ENCODE data around the gene TIRAP.
A peak's percentile ranks its signal among the peaks of the same experiment; 100 is the strongest.

TIRAP gene

GRCh38 chr11:126311401-126312291 is 28.8 kb downstream of the TIRAP start:
- no peak for TF ChIP-seq CTCF (IDR thresholded peaks at IDR 0.05)
- Mint-ChIP-seq H3K36me3 (ENCODE audit: low read depth) (peaks cover 54% of the 10 kb centered on the region), H3K4me3 (no peak overlapping the region), H3K4me1 (peaks cover 41% of the 10 kb centered on the region), H3K27ac (no peak overlapping the region), H3K9me3 (peaks cover 16% of the 10 kb centered on the region), H3K27me3 (ENCODE audit: low read depth, poor library complexity) (peaks cover 4% of the 10 kb centered on the region)
- no peak for DNase-seq

- no peak for DNase-seq
- Mint-ChIP-seq H3K4me1 (peaks cover 46% of the 10 kb centered on the region), H3K27ac (no peak overlapping the region), H3K9me3 (peaks cover 20% of the 10 kb centered on the region), H3K36me3 (ENCODE audit: low read depth) (peaks cover 58% of the 10 kb centered on the region), H3K4me3 (no peak overlapping the region), H3K27me3 (ENCODE audit: low read depth, poor library complexity) (peaks cover 4% of the 10 kb centered on the region)
- TF ChIP-seq CTCF (IDR thresholded peaks at IDR 0.05), result no peak
Measured at GRCh38 chr11:126312961-126313360, 30.1 kb downstream of the TIRAP start.

- Mint-ChIP-seq H3K27ac (no peak overlapping the region), H3K36me3 (ENCODE audit: low read depth) (peaks cover 53% of the 10 kb centered on the region), H3K4me1 (peaks cover 50% of the 10 kb centered on the region), H3K27me3 (ENCODE audit: low read depth, poor library complexity) (peaks cover 4% of the 10 kb centered on the region), H3K9me3 (peaks cover 20% of the 10 kb centered on the region), H3K4me3 (no peak overlapping the region)
- DNase-seq, result no peak
- TF ChIP-seq CTCF (IDR thresholded peaks at IDR 0.05), result no peak
Measured at GRCh38 chr11:126313826-126314225, 30.9 kb downstream of the TIRAP start.

DNA sequence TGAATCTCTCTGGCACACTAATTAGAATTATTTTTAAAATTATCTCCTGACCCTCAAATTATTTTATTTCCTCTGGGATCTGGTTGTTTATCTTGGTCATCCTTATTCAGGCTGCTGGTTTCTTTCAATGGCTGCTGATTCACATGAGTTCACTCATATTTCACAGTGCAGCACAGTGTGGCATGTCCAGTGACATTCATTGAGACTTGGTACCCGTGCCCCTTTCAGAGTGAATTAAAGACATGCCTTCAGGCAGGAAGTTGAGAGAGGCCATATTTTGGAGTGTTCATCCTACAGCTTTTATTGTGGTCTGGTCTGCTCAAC is 34.5 kb downstream of the TIRAP start:
- H3K4me1 Mint-ChIP-seq, result peaks cover 53% of the 10 kb centered on the region
- peaks cover 20% of the 10 kb centered on the region for H3K9me3 Mint-ChIP-seq
- peak overlapping the region; percentile 95 for H3K27ac Mint-ChIP-seq
- peaks cover 61% of the 10 kb centered on the region for H3K36me3 Mint-ChIP-seq (ENCODE audit: low read depth)
- TF ChIP-seq CTCF (IDR thresholded peaks at IDR 0.05), result no peak
- DNase-seq, result no peak
- H3K4me3 Mint-ChIP-seq, result no peak overlapping the region
- peaks cover 4% of the 10 kb centered on the region for H3K27me3 Mint-ChIP-seq (ENCODE audit: low read depth, poor library complexity)

- TF ChIP-seq CTCF (IDR thresholded peaks at IDR 0.05), result no peak
- Mint-ChIP-seq H3K9me3 (peaks cover 20% of the 10 kb centered on the region), H3K4me3 (peak overlapping the region; percentile 44), H3K4me1 (peaks cover 50% of the 10 kb centered on the region), H3K27ac (peak overlapping the region; percentile 95), H3K27me3 (ENCODE audit: low read depth, poor library complexity) (peaks cover 2% of the 10 kb centered on the region), H3K36me3 (ENCODE audit: low read depth) (peaks cover 61% of the 10 kb centered on the region)
- no peak for DNase-seq
Measured at GRCh38 chr11:126317756-126318573, 35.1 kb downstream of the TIRAP start.
